ENCODE results near the gene TMEM273.

The TMEM273 gene

DNA sequence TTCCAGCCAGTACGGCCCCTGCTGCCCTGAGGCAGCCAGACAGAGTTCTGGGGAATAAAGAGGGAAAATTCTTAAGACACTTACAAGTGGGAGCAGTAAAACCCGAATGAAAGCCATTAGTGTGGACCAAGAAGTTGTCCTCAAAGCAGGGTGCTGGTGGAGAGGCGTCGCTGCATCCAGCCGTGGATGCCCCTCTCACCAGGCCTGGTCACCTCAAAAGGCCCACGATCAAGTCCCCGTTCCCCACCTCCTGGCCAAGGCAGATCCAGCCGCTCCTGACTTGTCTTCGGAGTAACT, 73.5 kb downstream of the TMEM273 start:
- no peak for DNase-seq

- DNase-seq = no peak
These were observed 74.5 kb downstream of the TMEM273 start for GRCh38 chr10:49113741-49114141.

- DNase-seq = no peak
These were observed 75.3 kb downstream of the TMEM273 start for GRCh38 chr10:49112851-49113250.

- DNase-seq = no peak
These were observed 76.1 kb downstream of the TMEM273 start for GRCh38 chr10:49112098-49112497.

- no peak for DNase-seq
These were observed 76.9 kb downstream of the TMEM273 start for GRCh38 chr10:49111320-49111698.

- DNase-seq = no peak
These were observed 77.4 kb downstream of the TMEM273 start for GRCh38 chr10:49110684-49111319.

DNA sequence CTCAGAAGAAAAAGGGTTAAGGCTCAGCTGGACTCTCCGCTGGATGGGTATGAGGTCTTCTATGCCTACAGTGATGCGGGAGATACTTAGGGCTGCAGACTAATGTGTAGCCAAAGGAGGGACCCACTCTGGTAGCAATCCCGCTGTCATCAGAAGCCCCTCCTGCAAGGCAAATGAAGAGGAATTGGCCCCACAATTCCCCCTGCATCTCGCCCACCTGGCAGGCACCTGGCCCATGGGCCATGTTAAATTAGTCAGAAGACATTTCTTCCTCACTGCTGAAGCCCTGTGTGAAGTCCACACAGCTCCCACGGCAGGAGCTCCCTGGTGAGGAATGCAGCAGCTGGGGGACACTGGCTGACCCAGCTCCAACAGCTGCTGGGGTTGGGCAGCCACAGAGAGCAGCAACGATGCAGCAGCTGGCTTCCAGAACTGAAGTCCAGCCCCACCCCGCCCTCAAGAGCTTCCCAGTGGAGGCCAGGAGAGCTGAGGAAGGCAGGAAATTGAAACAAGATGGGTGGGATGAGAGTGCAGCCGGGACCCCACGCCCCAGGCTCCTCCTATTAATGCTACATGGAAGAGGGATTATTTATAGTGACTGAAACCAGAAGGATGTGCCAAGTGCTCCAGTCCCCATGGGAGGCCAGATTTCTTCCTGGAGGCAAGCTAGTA, 78.4 kb downstream of the TMEM273 start:
- no peak for DNase-seq

- DNase-seq = no peak
These were observed 79.5 kb downstream of the TMEM273 start for GRCh38 chr10:49108656-49109055.

GRCh38 chr10:49107887-49108267, 80.3 kb downstream of the TMEM273 start:
- no peak for DNase-seq

DNA sequence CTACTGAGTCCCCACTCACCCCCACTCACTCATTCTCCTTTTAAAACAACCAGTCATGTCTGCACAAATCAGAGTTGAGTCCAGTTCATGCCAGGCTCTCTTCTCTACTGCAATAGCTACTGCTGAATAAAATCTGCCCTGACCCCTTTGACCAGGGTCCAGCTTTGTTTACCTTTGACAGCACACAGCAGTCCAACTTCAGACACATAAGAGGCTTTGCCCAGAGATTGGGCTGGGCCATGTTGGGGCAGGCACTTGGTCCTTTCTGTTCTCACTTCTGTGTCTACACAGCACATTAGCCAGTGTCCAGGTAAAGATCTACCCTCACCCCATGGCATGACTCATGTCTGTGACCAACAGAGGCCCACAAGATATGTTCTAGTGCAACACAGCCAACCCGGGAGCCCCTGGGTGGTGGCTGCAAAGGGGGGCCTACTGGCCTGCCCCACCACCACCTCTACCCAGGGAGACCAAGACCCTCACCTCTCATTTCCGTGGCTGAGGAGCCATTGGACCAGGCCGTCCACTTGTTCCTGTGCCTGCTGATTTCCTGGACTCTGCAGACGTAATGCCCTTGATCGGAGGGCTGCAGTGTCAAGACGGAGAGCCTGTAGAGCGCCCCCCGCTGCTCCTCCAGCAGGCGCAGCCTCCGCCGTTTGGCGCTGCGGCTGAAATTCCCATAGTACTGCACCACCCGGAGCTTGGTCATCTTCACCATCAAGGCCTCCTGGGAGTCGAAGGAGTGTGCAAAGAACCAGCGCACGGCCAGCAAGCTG, 80.9 kb downstream of the TMEM273 start:
- DNase-seq = no peak

DNA sequence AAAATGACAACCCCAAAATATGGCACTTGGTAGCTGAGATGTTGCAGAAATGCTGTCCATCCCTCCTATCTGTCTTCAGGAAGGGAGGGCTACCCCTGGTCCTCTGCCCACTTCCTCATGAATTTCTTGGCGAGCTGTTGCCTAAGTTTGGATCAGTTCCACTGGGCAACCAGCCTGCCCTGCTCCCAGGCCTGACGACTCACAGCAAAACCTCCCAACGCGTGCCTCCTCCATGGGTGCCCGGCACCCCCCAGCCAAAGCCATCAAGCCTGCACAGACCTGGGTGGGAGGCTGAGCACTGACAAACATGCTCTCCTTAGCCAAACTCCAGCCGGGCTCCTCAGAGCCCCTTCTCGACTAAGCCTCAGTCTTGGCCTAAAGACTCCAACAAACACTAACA, 81.7 kb downstream of the TMEM273 start:
- DNase-seq = no peak

DNA sequence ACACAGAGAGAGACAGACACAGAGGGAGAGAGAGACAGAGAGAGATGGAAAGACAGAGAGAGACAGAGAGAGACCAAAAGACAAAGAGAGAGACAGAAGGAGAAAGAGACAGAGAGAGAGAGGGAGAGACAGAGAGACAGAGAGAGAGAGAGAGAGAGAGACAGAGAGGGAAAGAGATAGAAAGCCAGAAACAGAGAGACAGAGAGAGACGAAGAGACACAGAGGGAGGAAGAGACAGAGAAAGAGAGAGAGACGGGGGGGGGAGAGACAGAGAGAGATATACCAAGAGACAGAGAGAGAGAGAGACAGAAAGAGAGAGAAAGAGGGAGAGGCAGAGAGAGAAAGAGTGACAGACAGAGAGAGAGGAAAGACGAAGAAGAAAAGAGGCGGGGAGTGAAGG, 83.1 kb downstream of the TMEM273 start:
- no peak for DNase-seq

Data from stimulated activated CD4-positive, alpha-beta T cell treated with anti-CD3 and anti-CD28 coated beads, Interleukin-4, amount 100 ng/mL, for 24 hours (primary cell).